ENCODE measurements around the gene FGF13. TPM values are rescaled to one million over a fixed set of nuclear protein-coding genes. Genes with fewer than 3 reads are reported as not detected.

FGF13 gene
- total RNA-seq, 1 experiment from 2014 or later, result not detected

GRCh38 chrX:138664466-138664865 lies 47.1 kb downstream of the FGF13 start:
- Histone ChIP-seq H3K27me3 (ENCODE audit: control insufficient read depth, insufficient read depth, low read length) (no peaks in the 10 kb centered on the region), H3K9me3 (ENCODE audit: control insufficient read depth, insufficient read depth, low read depth, low read length) (no peaks in the 10 kb centered on the region), H3K27ac (ENCODE audit: low read length) (no peak overlapping the region), H3K4me3 (ENCODE audit: low read depth in 2 of 2, low read length in 2 of 2) (no peak overlapping the region), H3K4me1 (ENCODE audit: control insufficient read depth, insufficient read depth, low read length) (no peaks in the 10 kb centered on the region), H3K36me3 (ENCODE audit: control insufficient read depth, insufficient read depth, low read length) (no peaks in the 10 kb centered on the region)
- intact Hi-C loops (cut with micrococcal nuclease; ENCODE audit: unreplicated experiment) (no loop called here), in situ Hi-C loops (cut with HindIII; ENCODE audit: low pct_unique_long_range_greater_than_20kb, low sequenced_read_pairs) (no loop called here)
- DNase-seq (ENCODE audit: low read depth, low spot score) (no peak), ATAC-seq (no peak)
- BruUV-seq (replicated peaks), result no TSS peak
- POLR2A ChIA-PET, result no interaction called here
- CTCF ChIA-PET, result no interaction called here
- TF ChIP-seq POLR2AphosphoS5 (IDR thresholded peaks at IDR 0.05; ENCODE audit: low read depth, low read length), result no peak
- no peak for TF ChIP-seq REST (IDR thresholded peaks at IDR 0.05; ENCODE audit: insufficient read depth in 1 of 2, low read depth in 2 of 2, low read length in 1 of 2)
- TF ChIP-seq CTCF (IDR thresholded peaks at IDR 0.05), result no peak
- no peak for TF ChIP-seq TCF7L2 (IDR thresholded peaks at IDR 0.05; ENCODE audit: low read depth, low read length)
- no peak for TF ChIP-seq SIN3A (IDR thresholded peaks at IDR 0.05; ENCODE audit: borderline replicate concordance, insufficient read depth, low read depth, low read length)

GRCh38 chrX:138664016-138664415 lies 47.5 kb downstream of the FGF13 start:
- no peak overlapping the region for H3K27ac ChIP-seq (ENCODE audit: low read length)
- ATAC-seq (no peak), DNase-seq (ENCODE audit: low read depth, low spot score) (no peak)
- no peak overlapping the region for H3K4me3 ChIP-seq (ENCODE audit: low read depth in 2 of 2, low read length in 2 of 2)
- ChIA-PET CTCF (no interaction called here), POLR2A (no interaction called here)
- no peaks in the 10 kb centered on the region for H3K36me3 ChIP-seq (ENCODE audit: control insufficient read depth, insufficient read depth, low read length)
- intact Hi-C loops (cut with micrococcal nuclease; ENCODE audit: unreplicated experiment) (no loop called here), in situ Hi-C loops (cut with HindIII; ENCODE audit: low pct_unique_long_range_greater_than_20kb, low sequenced_read_pairs) (no loop called here)
- no peaks in the 10 kb centered on the region for H3K27me3 ChIP-seq (ENCODE audit: control insufficient read depth, insufficient read depth, low read length)
- TF ChIP-seq CTCF (IDR thresholded peaks at IDR 0.05), result no peak
- no peak for TF ChIP-seq TCF7L2 (IDR thresholded peaks at IDR 0.05; ENCODE audit: low read depth, low read length)
- TF ChIP-seq POLR2AphosphoS5 (IDR thresholded peaks at IDR 0.05; ENCODE audit: low read depth, low read length), result no peak
- TF ChIP-seq SIN3A (IDR thresholded peaks at IDR 0.05; ENCODE audit: borderline replicate concordance, insufficient read depth, low read depth, low read length), result no peak
- TF ChIP-seq REST (IDR thresholded peaks at IDR 0.05; ENCODE audit: insufficient read depth in 1 of 2, low read depth in 2 of 2, low read length in 1 of 2), result no peak
- no TSS peak for BruUV-seq (replicated peaks)
- no peaks in the 10 kb centered on the region for H3K4me1 ChIP-seq (ENCODE audit: control insufficient read depth, insufficient read depth, low read length)
- no peaks in the 10 kb centered on the region for H3K9me3 ChIP-seq (ENCODE audit: control insufficient read depth, insufficient read depth, low read depth, low read length)
